LNCaP clone FGC (cell line): ENCODE data around the gene COL6A6.
A peak's percentile ranks its signal among the peaks of the same experiment; 100 is the strongest.

ENCODE experiments used
- DNase-seq: peaks from one replicate; pipeline ENCODE4 v3.0.0-alpha.2; 2011; ENCODE audit warnings: low read depth
- H3K4me3 ChIP-seq: 2 replicates; pipeline ENCODE4 v1.5.1; 2011; ENCODE audit warnings: mild to moderate bottlenecking, low read depth, low read length, control low read depth
- CTCF ChIP-seq: IDR thresholded peaks from 2 replicates; pipeline ENCODE4 v1.5.1; 2012; ENCODE audit warnings: mild to moderate bottlenecking; ENCODE audit not compliant: control insufficient read depth, insufficient read depth; ENCODE audit errors: extremely low read depth

Gene COL6A6

GRCh38 chr3:130516645-130517512, at the start of gene COL6A6:
Gene COL6A6, plus strand, starts transcription at chr3:130517177. Its CDS starts 43,188 bp downstream, at chr3:130560365.
- H3K4me3 ChIP-seq: no peak within 1 kb of the TSS
- TF ChIP-seq CTCF: no peak
- no peak for DNase-seq

- H3K4me3 ChIP-seq: no peak overlapping the region
- no peak for TF ChIP-seq CTCF
- DNase-seq: no peak
Measured at GRCh38 chr3:130468311-130468710, 48.7 kb upstream of the COL6A6 start.

GRCh38 chr3:130470126-130470525, 46.9 kb upstream of the COL6A6 start:
- DNase-seq: no peak
- TF ChIP-seq CTCF: no peak
- no peak overlapping the region for H3K4me3 ChIP-seq

- no peak overlapping the region for H3K4me3 ChIP-seq
- DNase-seq: no peak
- TF ChIP-seq CTCF: no peak
Measured at GRCh38 chr3:130473416-130473815, 43.6 kb upstream of the COL6A6 start.

- peak; percentile 79 for TF ChIP-seq CTCF
- H3K4me3 ChIP-seq: no peak overlapping the region
- peak; percentile 26 for DNase-seq
Measured at GRCh38 chr3:130480736-130481135, 36.2 kb upstream of the COL6A6 start.

GRCh38 chr3:130488288-130488687, 28.7 kb upstream of the COL6A6 start:
- no peak for DNase-seq
- H3K4me3 ChIP-seq: no peak overlapping the region
- no peak for TF ChIP-seq CTCF
